ENCODE data around the gene LAYN. TPM values are rescaled to one million over a fixed set of nuclear protein-coding genes. Genes with fewer than 3 reads are reported as not detected.

LAYN gene
- total RNA-seq, 1 experiment from 2014 or later, result 9.6 TPM

GRCh38 chr11:111598148-111598547 lies 57.6 kb downstream of the LAYN start:
- no TSS peak for BruUV-seq (replicated peaks)
- intact Hi-C loops (cut with micrococcal nuclease; ENCODE audit: unreplicated experiment), result no loop called here
- no peaks in the 10 kb centered on the region for H3K27me3 ChIP-seq (replicated peaks; ENCODE audit: insufficient read depth, low read depth, low read length, poor library complexity)
- H3K9me3 ChIP-seq (ENCODE audit: low read depth, low read length, poor library complexity, severe bottlenecking), result peaks cover 3% of the 10 kb centered on the region
- H3K4me3 ChIP-seq (ENCODE audit: low read depth, low read length, poor library complexity, severe bottlenecking), result no peak overlapping the region
- no peak overlapping the region for H3K27ac ChIP-seq (ENCODE audit: low read depth, low read length, poor library complexity, severe bottlenecking)
- TF ChIP-seq CTCF (conservative IDR thresholded peaks at IDR 0.05; ENCODE audit: low read depth, low read length), result no peak
- no peak for TF ChIP-seq EZH2 (IDR thresholded peaks at IDR 0.05; ENCODE audit: borderline replicate concordance, low read depth, low read length, poor library complexity, severe bottlenecking)
- H3K4me1 ChIP-seq (ENCODE audit: insufficient read depth, low read length, poor library complexity, severe bottlenecking), result peaks cover 13% of the 10 kb centered on the region
- ChIA-PET CTCF (interaction anchor here (0.6 kb wide), 1 partner anchor 156 kb away, joined by 5 read pairs; no protein-coding TSS in a partner anchor), POLR2A (ENCODE audit: low non-redundant PET) (interaction anchor here (0.6 kb wide), 2 partner anchors 47 to 210 kb away, joined by 3 to 4 read pairs; no protein-coding TSS in a partner anchor)
- DNase-seq (ENCODE audit: low spot score), result no peak
- no peaks in the 10 kb centered on the region for H3K36me3 ChIP-seq (ENCODE audit: insufficient read depth, low read length, poor library complexity, severe bottlenecking)

GRCh38 chr11:111598559-111598958 lies 58.0 kb downstream of the LAYN start:
- H3K27ac ChIP-seq (ENCODE audit: low read depth, low read length, poor library complexity, severe bottlenecking), result no peak overlapping the region
- no peak for TF ChIP-seq EZH2 (IDR thresholded peaks at IDR 0.05; ENCODE audit: borderline replicate concordance, low read depth, low read length, poor library complexity, severe bottlenecking)
- TF ChIP-seq CTCF (conservative IDR thresholded peaks at IDR 0.05; ENCODE audit: low read depth, low read length), result no peak
- peaks cover 13% of the 10 kb centered on the region for H3K4me1 ChIP-seq (ENCODE audit: insufficient read depth, low read length, poor library complexity, severe bottlenecking)
- ChIA-PET CTCF (no interaction called here), POLR2A (ENCODE audit: low non-redundant PET) (interaction anchor here (0.6 kb wide), 1 partner anchor 48 kb away, joined by 3 read pairs; no protein-coding TSS in a partner anchor)
- peaks cover 3% of the 10 kb centered on the region for H3K9me3 ChIP-seq (ENCODE audit: low read depth, low read length, poor library complexity, severe bottlenecking)
- H3K4me3 ChIP-seq (ENCODE audit: low read depth, low read length, poor library complexity, severe bottlenecking), result no peak overlapping the region
- DNase-seq (ENCODE audit: low spot score), result no peak
- no peaks in the 10 kb centered on the region for H3K36me3 ChIP-seq (ENCODE audit: insufficient read depth, low read length, poor library complexity, severe bottlenecking)
- H3K27me3 ChIP-seq (replicated peaks; ENCODE audit: insufficient read depth, low read depth, low read length, poor library complexity), result no peaks in the 10 kb centered on the region
- no TSS peak for BruUV-seq (replicated peaks)
- intact Hi-C loops (cut with micrococcal nuclease; ENCODE audit: unreplicated experiment), result no loop called here

- BruUV-seq (replicated peaks), result no TSS peak
- intact Hi-C loops (cut with micrococcal nuclease; ENCODE audit: unreplicated experiment), result loop anchor here (10.0 kb wide), 1 partner anchor 683 kb away; no protein-coding TSS in a partner anchor
- H3K4me3 ChIP-seq (ENCODE audit: low read depth, low read length, poor library complexity, severe bottlenecking), result peak overlapping the region; percentile 75
- no peaks in the 10 kb centered on the region for H3K27me3 ChIP-seq (replicated peaks; ENCODE audit: insufficient read depth, low read depth, low read length, poor library complexity)
- DNase-seq (ENCODE audit: low spot score), result no peak
- peak overlapping the region; percentile 81 for H3K27ac ChIP-seq (ENCODE audit: low read depth, low read length, poor library complexity, severe bottlenecking)
- H3K4me1 ChIP-seq (ENCODE audit: insufficient read depth, low read length, poor library complexity, severe bottlenecking), result peaks cover 33% of the 10 kb centered on the region
- H3K36me3 ChIP-seq (ENCODE audit: insufficient read depth, low read length, poor library complexity, severe bottlenecking), result no peaks in the 10 kb centered on the region
- TF ChIP-seq EZH2 (IDR thresholded peaks at IDR 0.05; ENCODE audit: borderline replicate concordance, low read depth, low read length, poor library complexity, severe bottlenecking), result no peak
- TF ChIP-seq CTCF (conservative IDR thresholded peaks at IDR 0.05; ENCODE audit: low read depth, low read length), result no peak
- H3K9me3 ChIP-seq (ENCODE audit: low read depth, low read length, poor library complexity, severe bottlenecking), result no peaks in the 10 kb centered on the region
- ChIA-PET CTCF (interaction anchor here (0.7 to 3.3 kb wide), 4 partner anchors 13 to 214 kb away, joined by 3 to 17 read pairs (median 4); no protein-coding TSS in a partner anchor), POLR2A (ENCODE audit: low non-redundant PET) (no interaction called here)
Measured at GRCh38 chr11:111601636-111601978, 61.1 kb downstream of the LAYN start.

Measured in A673 (cell line).